ENCODE data around the gene IGSF23.
"Not testable (repeated sequence)": the region's sequence is repeated elsewhere in the genome, so short reads cannot be mapped to it uniquely, and the experiment has no call there.

IGSF23 gene

DNA sequence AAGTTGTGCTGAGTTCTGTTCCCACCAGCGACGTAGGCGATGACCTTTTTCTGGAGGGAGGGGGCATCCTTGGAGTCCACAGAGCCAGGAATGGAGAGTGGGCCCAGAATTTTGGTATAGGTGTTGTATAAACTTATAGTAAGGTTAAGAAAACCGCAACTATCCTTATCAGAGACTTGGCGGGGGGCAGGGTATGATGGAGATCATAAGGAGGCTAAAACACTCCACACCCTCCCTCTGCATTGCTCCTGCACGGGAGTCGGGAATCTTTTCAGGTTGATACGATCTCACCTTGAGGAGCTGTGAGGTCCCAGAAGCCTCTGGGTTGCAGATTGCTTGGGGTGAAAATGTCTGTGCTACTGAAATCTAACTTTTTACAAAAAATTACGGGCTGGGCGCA, 51.6 kb downstream of the IGSF23 start:
- DNase-seq (ENCODE audit: low read depth in 2 of 2): no peak

DNA sequence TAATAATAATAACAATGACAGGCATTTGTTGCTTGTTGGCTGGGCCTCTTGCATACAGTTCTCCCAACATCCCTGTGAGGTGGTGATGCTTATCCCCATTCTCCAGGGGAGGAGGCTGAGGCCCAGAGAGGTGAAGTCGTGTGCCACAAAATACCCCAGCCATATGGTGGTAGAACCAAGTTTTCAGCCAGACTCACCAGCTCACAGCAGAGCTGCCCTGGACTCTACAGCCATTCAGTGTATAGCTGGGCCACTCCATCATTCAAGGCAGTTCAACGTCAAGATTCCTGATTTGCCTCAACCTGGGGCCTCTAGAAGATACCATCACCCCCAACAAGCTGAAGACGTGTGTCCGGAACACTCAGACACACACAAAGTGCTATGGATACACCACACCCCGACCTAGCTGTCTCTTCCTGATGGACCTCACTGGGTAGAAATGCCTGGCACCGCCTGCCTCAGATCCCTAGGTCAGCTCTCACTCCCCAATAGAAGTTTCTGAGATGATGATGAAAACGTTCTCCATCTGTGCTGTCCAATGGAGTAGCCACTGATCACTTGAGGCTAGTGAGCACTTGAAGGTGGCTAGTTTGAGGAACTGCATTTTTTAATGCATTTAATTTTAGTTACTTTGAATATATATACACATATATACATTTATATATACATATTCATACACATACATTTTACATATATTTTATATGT, 53.6 kb downstream of the IGSF23 start:
- no peak for DNase-seq (ENCODE audit: low read depth in 2 of 2)

- DNase-seq (ENCODE audit: low read depth in 2 of 2): no peak
Measured at GRCh38 chr19:44668985-44669764, 55.8 kb downstream of the IGSF23 start.

- not testable (repeated sequence) for DNase-seq (ENCODE audit: low read depth in 2 of 2)
Measured at GRCh38 chr19:44670027-44670426, 56.7 kb downstream of the IGSF23 start.

DNA sequence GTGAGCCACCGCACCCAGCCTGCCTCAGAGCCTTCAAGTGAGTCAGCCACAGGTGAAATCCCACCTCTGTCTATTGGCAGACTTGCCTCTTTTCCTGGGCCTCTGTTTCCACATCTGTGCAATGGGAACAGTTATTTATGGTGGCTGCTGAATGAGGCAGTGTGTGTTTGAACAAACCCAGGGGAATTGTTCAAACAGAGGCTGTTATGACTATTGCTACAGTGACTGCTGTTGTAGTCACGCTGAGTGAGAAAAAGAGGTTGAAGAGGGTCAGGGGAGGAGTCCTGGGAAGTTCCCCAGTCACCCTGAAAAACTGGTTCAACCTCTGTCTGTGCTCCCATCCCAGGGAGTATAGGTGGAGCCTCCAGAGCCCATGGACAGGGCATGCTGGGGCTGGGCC, 58.0 kb downstream of the IGSF23 start, which contains the start of gene CEACAM19:
Gene CEACAM19 (plus strand): TSS at position 83 of the 400 bp plus-strand sequence. CDS start 450 bp downstream, outside the sequence.
- DNase-seq (ENCODE audit: low read depth in 2 of 2): no peak

DNA sequence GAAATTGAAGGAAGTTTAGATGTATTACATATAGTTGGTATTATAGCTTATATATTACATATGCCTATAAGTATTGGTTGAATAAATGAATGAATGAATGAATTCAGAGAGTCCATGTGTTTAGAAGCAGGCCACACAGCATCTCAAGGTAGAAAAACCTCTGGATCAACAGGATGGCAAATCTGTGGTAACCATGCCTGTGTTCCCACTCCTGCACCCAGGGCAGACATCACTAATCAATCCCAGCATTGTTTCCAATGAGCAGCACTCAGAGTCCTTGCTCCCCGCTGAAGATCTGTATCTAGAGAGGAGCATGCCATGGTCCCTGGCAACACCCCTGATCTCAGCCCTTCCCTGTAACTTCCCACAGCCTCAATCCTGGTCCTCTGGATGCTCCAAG, 58.9 kb downstream of the IGSF23 start:
- no peak for DNase-seq (ENCODE audit: low read depth in 2 of 2)

- no peak for DNase-seq (ENCODE audit: low read depth in 2 of 2)
Measured at GRCh38 chr19:44673510-44673909, 60.1 kb downstream of the IGSF23 start.

DNA sequence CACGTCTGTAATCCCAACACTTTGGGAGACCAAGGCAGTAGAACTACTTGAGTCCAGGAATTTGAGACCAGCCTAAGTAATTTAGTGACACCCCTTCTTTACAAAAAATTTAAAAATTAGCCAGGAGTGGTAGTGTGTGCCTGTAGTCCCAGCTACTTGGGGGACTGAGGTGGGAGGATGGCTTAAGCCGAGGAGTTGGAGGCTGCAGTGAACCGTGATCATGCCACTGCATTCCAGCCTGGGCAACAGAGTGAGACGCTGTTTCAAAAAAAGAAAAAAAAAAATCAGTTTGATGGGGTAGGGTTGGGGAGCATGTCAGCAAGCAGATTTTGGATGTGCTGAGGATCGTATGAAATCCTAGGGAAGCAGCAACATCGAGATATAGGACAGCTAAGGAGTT, 62.2 kb downstream of the IGSF23 start:
- no peak for DNase-seq (ENCODE audit: low read depth in 2 of 2)

- DNase-seq (ENCODE audit: low read depth in 2 of 2): no peak
Measured at GRCh38 chr19:44677019-44677811, 63.9 kb downstream of the IGSF23 start.

GRCh38 chr19:44680536-44680935, 67.2 kb downstream of the IGSF23 start:
- no peak for DNase-seq (ENCODE audit: low read depth in 2 of 2)

GRCh38 chr19:44681992-44682790, 68.8 kb downstream of the IGSF23 start:
- no peak for DNase-seq (ENCODE audit: low read depth in 2 of 2)

DNA sequence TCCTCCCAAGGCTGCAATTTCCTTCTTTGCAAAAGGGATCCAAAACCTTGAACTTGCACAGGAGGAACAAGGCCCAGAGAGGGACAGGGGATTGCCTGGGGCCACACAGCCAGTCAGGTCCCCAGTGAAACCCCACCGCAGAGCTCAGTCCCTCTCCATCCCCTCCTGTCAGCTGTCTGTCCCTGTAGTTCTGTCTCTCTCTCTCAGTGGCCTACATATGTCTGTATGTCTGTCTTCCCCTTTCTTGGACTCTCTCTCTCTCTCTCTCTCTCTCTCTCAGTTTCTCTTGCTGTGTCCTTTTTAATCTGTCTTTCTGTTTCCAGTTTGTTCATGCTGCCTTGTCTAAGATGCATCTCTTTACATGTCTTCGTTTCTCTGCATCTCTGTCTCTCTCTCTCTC, 69.4 kb downstream of the IGSF23 start:
- no peak for DNase-seq (ENCODE audit: low read depth in 2 of 2)

- DNase-seq (ENCODE audit: low read depth in 2 of 2): no peak
Measured at GRCh38 chr19:44683434-44684210, 70.3 kb downstream of the IGSF23 start.

DNA sequence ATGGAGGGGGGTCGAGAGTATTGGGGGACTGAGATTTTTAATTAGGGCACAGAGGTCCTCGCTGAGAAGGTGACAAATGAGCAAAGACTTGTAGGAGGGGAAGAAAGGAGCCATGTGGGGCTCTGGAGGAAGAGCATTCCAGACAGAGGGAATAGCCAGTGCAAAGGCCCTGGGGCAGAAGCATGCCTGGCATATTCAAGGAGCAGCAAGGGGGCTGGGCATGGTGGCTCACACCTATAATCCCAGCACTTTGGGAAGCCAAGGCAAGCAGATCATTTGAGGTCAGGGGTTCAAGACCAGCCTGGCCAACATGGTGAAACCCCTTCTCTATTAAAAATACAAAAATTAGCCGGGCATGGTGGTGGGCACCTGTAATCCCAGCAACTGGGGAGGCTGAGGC, 71.0 kb downstream of the IGSF23 start:
- not testable (repeated sequence) for DNase-seq (ENCODE audit: low read depth in 2 of 2)

- no peak for DNase-seq (ENCODE audit: low read depth in 2 of 2)
Measured at GRCh38 chr19:44684892-44685863, 71.8 kb downstream of the IGSF23 start.

DNA sequence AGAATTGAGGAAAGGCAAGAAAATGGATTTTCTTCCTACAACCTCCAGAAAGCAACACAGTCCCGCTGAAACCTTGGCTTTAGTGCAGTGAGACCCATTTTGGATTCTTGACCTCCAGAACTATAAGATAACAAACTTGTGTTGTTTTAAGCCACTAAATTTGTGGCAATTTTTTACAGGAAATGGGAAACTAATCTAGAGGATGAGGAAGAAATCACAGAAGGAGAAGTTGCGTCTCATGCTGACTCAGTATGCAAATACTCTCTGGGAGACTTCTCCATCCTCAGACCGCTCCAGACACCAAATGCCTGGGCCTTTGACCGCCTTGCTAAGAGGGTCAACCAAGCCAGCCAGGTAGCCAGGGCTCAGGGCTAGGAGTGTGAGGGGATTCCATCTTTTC, 72.5 kb downstream of the IGSF23 start:
- no peak for DNase-seq (ENCODE audit: low read depth in 2 of 2)

Measured in stimulated activated CD4-positive, alpha-beta T cell treated with anti-CD3 and anti-CD28 coated beads, Interleukin-12 subunit alpha, Interleukin-12 subunit beta, amount 100 ng/mL, for 24 hours (primary cell).